Muscle of leg (tissue), 11 donors: Measurements from ENCODE around the gene SUMF1. TPM values are rescaled to one million over a fixed set of nuclear protein-coding genes. Genes with fewer than 3 reads are reported as not detected.

Experiments
- DNase-seq: peaks from one replicate; pipeline ENCODE4 v3.0.0; 2013
- H3K27ac ChIP-seq: one replicate; pipeline ENCODE4 v1.5.1; 2013; ENCODE audit warnings: mild to moderate bottlenecking, low read length, control low read depth
- H3K27me3 ChIP-seq: one replicate; pipeline ENCODE4 v1.6.1; 2013; ENCODE audit warnings: low read length; ENCODE audit not compliant: control insufficient read depth, insufficient read depth
- H3K36me3 ChIP-seq: one replicate; pipeline ENCODE4 v1.6.1; 2013; ENCODE audit warnings: low read length; ENCODE audit not compliant: control insufficient read depth, insufficient read depth
- H3K4me1 ChIP-seq: one replicate; pipeline ENCODE4 v1.6.1; 2013; ENCODE audit warnings: low read length; ENCODE audit not compliant: control insufficient read depth, insufficient read depth
- H3K4me3 ChIP-seq: one replicate; pipeline ENCODE4 v1.5.1; 2013; ENCODE audit warnings: low read length, control low read depth
- H3K9me3 ChIP-seq: replicated peaks from 2 replicates; pipeline ENCODE4 v1.6.1; 2013; ENCODE audit warnings: low read depth, low read length; ENCODE audit not compliant: control insufficient read depth
- WGBS: methylation state at CpG from one replicate; pipeline ENCODE4 v1.1.5; 2013; ENCODE audit warnings: missing lambda C conversion rate; ENCODE audit not compliant: insufficient coverage; 5-methylcytosine and 5-hydroxymethylcytosine counted together
- polyA plus RNA-seq, 8 donors: library from polyadenylated mRNA; unstranded; fragments of 120-200 nt; gene quantifications; one replicate each; pipeline versions ENCODE4 v1.2.1 to v1.2.3, GENCODE V29; 2013; ENCODE audit warnings: inconsistent platforms in 1 of 8, low replicate concordance in 1 of 8; ENCODE audit not compliant: insufficient read length in 8 of 8, insufficient read depth in 1 of 8
- total RNA-seq: library from RNA; stranded (reverse); fragments of 120-200 nt; gene quantifications from one replicate; pipeline ENCODE4 v1.2.4, GENCODE V29; 2013

The SUMF1 gene
- total and polyA plus RNA-seq, 9 donors, result 14.4 to 26.2 (median 17.3) TPM

DNA sequence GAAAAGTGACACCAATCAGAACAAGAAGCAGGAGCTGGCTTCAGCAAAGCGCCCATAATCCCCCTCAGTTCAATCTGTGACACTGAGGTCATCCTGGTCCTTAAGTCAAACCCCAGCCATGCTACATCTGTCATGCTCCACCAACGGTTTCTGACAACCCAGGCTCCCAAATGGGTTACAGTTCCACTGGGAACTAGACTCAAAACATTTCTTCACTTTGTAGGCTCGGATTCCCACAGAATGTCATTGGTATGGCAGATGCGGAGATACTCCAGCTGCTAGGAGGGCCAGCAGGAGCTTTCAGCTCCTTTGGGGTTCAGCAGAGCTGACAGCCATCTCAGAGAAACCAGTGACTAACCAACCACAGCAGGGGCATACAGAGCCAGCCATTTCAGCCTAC, 48.9 kb downstream of the SUMF1 start:
- 70% methylated on average over 4 of the region's 4 CpGs for WGBS
- no peak for DNase-seq

DNA sequence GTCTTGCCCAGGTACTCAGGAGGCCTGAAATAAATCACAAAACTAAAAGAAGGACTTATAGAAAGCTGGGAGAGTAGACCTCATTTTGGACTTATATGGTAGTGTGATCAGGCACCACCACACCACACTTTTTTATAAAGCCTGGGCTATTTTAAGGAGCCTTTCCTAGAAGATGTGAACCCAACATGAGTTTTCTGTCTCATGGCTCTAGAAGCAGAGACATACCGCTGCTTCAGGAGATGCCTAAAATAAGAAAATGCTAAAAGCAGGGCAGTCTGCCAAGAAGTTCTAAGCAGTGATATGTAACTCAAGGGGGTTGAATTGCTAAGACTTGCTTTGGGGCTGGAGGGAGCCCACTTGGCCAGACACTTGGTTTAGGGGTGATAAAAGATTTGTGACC, 49.6 kb downstream of the SUMF1 start:
- whole genome bisulfite sequencing, result 27% methylated on average over 1 of the region's 1 CpG
- peaks cover 6% of the 10 kb centered on the region for H3K36me3 ChIP-seq
- H3K4me3 ChIP-seq, result no peak overlapping the region
- peaks cover 8% of the 10 kb centered on the region for H3K4me1 ChIP-seq
- no peaks in the 10 kb centered on the region for H3K9me3 ChIP-seq
- H3K27ac ChIP-seq, result no peak overlapping the region
- DNase-seq, result peak; percentile 58
- H3K27me3 ChIP-seq, result no peaks in the 10 kb centered on the region

More for the DNA sequence above, 48.9 kb downstream of the SUMF1 start:
- Histone ChIP-seq H3K27me3 (no peaks in the 10 kb centered on the region), H3K9me3 (no peaks in the 10 kb centered on the region), H3K4me3 (no peak overlapping the region), H3K36me3 (peaks cover 6% of the 10 kb centered on the region), H3K4me1 (peaks cover 8% of the 10 kb centered on the region), H3K27ac (peak overlapping the region; percentile 0)

- 80% methylated on average over 1 of the region's 6 CpGs for WGBS
- H3K27ac ChIP-seq, result no peak overlapping the region
- DNase-seq, result peak; percentile 23
- no peaks in the 10 kb centered on the region for H3K27me3 ChIP-seq
- H3K4me1 ChIP-seq, result peaks cover 8% of the 10 kb centered on the region
- H3K36me3 ChIP-seq, result peaks cover 6% of the 10 kb centered on the region
- no peaks in the 10 kb centered on the region for H3K9me3 ChIP-seq
- H3K4me3 ChIP-seq, result no peak overlapping the region
These were observed 50.1 kb downstream of the SUMF1 start for GRCh38 chr3:4416961-4417360.

GRCh38 chr3:4416427-4416945, 50.6 kb downstream of the SUMF1 start:
- Histone ChIP-seq H3K36me3 (peaks cover 6% of the 10 kb centered on the region), H3K4me1 (peaks cover 8% of the 10 kb centered on the region), H3K9me3 (no peaks in the 10 kb centered on the region), H3K27ac (no peak overlapping the region), H3K27me3 (no peaks in the 10 kb centered on the region), H3K4me3 (no peak overlapping the region)
- 100% methylated on average over 1 of the region's 5 CpGs for WGBS
- DNase-seq, result no peak

DNA sequence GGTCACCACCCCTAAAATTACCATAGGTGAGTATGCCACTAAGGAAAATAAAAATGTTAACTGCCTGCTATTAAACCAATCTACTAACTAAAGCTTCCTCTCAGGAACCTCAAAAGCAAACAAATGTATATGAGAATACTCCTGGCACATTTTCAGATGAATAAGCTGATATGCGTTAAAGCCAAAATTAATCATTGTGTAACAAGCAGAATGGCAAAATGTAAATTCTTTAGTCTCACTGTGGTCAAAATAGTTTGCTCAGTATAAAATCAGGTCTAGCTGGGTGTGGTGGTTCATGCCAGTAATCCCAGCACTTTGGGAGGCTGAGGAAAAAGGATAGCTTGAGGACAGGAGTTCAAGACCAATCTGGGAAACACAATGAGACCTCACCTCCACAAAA, 53.6 kb downstream of the SUMF1 start:
- no peak overlapping the region for H3K4me3 ChIP-seq
- no peaks in the 10 kb centered on the region for H3K9me3 ChIP-seq
- H3K4me1 ChIP-seq, result peaks cover 8% of the 10 kb centered on the region
- DNase-seq, result no peak
- no peaks in the 10 kb centered on the region for H3K27me3 ChIP-seq
- no peak overlapping the region for H3K27ac ChIP-seq
- no CpG with 5 or more reads among the region's 1 CpG for whole genome bisulfite sequencing
- H3K36me3 ChIP-seq, result peaks cover 9% of the 10 kb centered on the region

- H3K36me3 ChIP-seq, result peaks cover 7% of the 10 kb centered on the region
- H3K27me3 ChIP-seq, result no peaks in the 10 kb centered on the region
- no peaks in the 10 kb centered on the region for H3K9me3 ChIP-seq
- H3K27ac ChIP-seq, result no peak overlapping the region
- no CpG with 5 or more reads among the region's 1 CpG for WGBS
- no peaks in the 10 kb centered on the region for H3K4me1 ChIP-seq
- DNase-seq, result no peak
- no peak overlapping the region for H3K4me3 ChIP-seq
These were observed 55.2 kb downstream of the SUMF1 start for GRCh38 chr3:4411833-4412232.

DNA sequence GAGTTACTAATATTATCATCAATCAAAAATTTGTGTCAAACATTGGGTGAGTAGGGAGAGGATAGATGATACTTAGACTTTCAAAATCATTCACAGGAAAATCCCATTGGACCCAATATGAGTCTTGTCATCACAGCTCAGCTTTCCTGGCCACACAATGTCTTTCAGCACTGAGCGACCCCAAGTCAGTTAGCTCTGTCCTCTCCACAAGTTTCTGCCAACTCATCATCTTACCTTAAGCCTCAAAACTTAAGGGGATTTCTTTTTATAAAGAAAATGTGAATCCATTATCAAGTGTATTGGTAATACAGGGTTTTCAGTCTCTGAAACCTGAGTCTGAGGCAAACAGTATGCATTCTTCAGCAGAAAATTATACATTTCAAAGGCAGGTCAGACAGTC, 55.8 kb downstream of the SUMF1 start:
- Histone ChIP-seq H3K9me3 (no peaks in the 10 kb centered on the region), H3K27ac (no peak overlapping the region), H3K4me1 (no peaks in the 10 kb centered on the region), H3K36me3 (peaks cover 4% of the 10 kb centered on the region), H3K27me3 (no peaks in the 10 kb centered on the region), H3K4me3 (no peak overlapping the region)
- no peak for DNase-seq
- no CpG with 5 or more reads among the region's 1 CpG for WGBS

GRCh38 chr3:4410606-4411005, 56.5 kb downstream of the SUMF1 start:
- Histone ChIP-seq H3K36me3 (peaks cover 4% of the 10 kb centered on the region), H3K4me3 (no peak overlapping the region), H3K9me3 (no peaks in the 10 kb centered on the region), H3K27ac (no peak overlapping the region), H3K27me3 (no peaks in the 10 kb centered on the region), H3K4me1 (no peaks in the 10 kb centered on the region)
- no peak for DNase-seq
- WGBS, result 90% methylated on average over 2 of the region's 4 CpGs

GRCh38 chr3:4409971-4410573, 57.0 kb downstream of the SUMF1 start:
- WGBS, result 80% methylated on average over 1 of the region's 1 CpG
- no peak overlapping the region for H3K27ac ChIP-seq
- DNase-seq, result no peak
- peaks cover 4% of the 10 kb centered on the region for H3K36me3 ChIP-seq
- H3K27me3 ChIP-seq, result no peaks in the 10 kb centered on the region
- no peaks in the 10 kb centered on the region for H3K4me1 ChIP-seq
- H3K9me3 ChIP-seq, result no peaks in the 10 kb centered on the region
- no peak overlapping the region for H3K4me3 ChIP-seq

GRCh38 chr3:4409415-4409814, 57.7 kb downstream of the SUMF1 start:
- no CpG with 5 or more reads among the region's 4 CpGs for WGBS
- Histone ChIP-seq H3K4me1 (no peaks in the 10 kb centered on the region), H3K36me3 (peaks cover 7% of the 10 kb centered on the region), H3K9me3 (no peaks in the 10 kb centered on the region), H3K27ac (no peak overlapping the region), H3K4me3 (no peak overlapping the region), H3K27me3 (no peaks in the 10 kb centered on the region)
- no peak for DNase-seq

GRCh38 chr3:4408958-4409357, 58.1 kb downstream of the SUMF1 start:
- Histone ChIP-seq H3K27me3 (no peaks in the 10 kb centered on the region), H3K36me3 (peaks cover 7% of the 10 kb centered on the region), H3K9me3 (no peaks in the 10 kb centered on the region), H3K4me3 (no peak overlapping the region), H3K4me1 (no peaks in the 10 kb centered on the region), H3K27ac (no peak overlapping the region)
- DNase-seq, result no peak
